Epidermal melanocyte (primary cell): ENCODE data around the gene PIGK.

ENCODE experiments used
- DNase-seq: peaks from one replicate; pipeline ENCODE4 v3.0.0; 2011; ENCODE audit warnings: low spot score; ENCODE audit not compliant: insufficient read length

Gene PIGK

GRCh38 chr1:77100875-77101274 lies 118.4 kb downstream of the PIGK start:
- no peak for DNase-seq

DNA sequence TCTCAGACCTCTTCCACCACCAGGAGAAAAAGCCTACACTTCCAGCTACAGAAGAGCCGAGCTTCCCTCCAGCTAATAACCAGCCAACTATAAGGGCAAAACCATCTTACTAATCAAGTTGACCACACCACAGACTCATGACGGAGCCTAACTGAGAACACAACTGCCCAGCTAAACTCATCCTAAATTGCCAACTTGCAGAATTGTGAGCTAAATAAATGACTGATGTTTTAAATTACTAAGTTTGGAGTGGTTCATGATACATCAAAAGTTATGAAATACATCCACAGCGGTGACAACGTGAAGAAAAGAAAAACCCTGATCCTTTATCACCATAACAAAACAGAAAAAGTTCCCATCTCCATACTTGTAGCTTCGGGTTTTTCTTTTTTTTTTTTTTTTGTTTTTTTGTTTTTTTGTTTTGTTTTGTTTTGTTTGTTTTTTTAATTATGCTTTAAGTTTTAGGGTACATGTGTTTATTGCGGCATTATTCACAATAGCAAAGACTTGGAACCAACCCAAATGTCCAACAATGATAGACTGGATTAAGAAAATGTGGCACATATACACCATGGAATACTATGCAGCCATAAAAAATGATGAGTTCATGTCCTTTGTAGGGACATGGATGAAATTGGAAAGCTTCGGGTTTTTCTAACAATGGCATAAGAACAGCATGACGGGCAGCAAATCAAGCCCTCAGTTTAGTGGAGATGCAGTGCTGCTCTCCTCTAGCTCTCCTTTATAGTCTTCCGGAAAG lies 122.6 kb downstream of the PIGK start:
- DNase-seq = no peak

- DNase-seq = no peak
Observed at GRCh38 chr1:77095236-77095635, 124.0 kb downstream of the PIGK start.

- DNase-seq = no peak
Observed at GRCh38 chr1:77089756-77090155, 129.5 kb downstream of the PIGK start.

DNA sequence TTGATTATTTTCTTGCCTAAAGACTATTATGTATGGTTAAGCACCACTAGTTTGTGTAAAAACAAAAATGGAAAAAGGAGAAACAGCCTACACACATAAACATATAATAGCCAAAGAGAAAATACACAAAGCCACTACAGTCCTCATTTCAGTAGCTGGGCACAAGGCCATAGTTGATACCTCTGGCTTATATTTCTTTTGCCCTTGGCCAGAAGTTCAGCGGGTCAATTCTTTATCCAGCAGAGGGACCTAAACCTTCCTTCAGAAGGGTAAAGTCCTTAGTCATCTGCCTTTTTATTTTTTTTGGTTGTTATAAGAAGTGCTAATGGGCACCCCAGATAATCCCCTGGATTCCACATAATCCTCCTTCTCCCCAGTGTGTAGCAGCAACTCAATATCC lies 134.1 kb downstream of the PIGK start:
- DNase-seq = no peak

DNA sequence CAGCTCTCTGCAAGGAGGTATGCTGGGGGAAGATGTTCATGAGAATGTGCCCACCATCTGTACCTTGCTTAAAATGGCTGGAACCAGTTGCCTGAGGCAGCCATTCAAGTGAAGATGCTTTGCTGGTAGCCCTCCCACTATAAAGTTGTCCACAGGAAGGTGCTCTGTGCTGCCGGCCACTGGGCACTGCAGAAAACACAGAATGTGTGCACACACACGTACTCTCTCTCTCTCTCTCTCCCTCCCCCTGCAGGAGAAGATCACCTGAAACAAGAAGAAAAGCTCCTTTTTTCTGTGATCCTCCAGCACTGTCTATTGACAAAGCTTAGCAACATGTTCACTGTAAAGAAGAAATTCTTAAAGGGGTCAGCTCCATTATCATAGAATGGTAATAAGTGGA lies 134.8 kb downstream of the PIGK start:
- DNase-seq = no peak

- no peak for DNase-seq
Observed at GRCh38 chr1:77081834-77082233, 137.4 kb downstream of the PIGK start.

DNA sequence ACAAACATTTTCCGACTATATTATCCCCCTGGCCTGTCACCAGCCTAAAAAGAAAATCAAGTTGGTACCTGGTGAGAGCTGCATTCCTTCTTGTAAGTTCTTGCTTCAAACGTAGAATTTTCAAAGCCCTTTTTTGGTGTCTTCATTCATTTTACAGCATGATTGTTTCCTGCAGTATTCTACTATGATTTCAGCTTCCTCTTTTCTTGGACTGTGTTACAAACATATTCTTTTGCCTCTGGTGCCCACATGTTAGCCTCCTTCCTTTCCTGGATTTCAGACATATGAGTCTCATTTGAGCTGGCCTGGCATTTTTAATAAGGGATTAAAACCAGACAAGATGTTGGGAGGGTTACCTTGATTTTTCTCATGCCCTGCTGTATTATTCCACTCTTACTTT lies 142.5 kb downstream of the PIGK start:
- no peak for DNase-seq

GRCh38 chr1:77068013-77068412 lies 151.2 kb downstream of the PIGK start:
- DNase-seq = no peak

- no peak for DNase-seq
Observed at GRCh38 chr1:77065693-77066342, 153.4 kb downstream of the PIGK start.

DNA sequence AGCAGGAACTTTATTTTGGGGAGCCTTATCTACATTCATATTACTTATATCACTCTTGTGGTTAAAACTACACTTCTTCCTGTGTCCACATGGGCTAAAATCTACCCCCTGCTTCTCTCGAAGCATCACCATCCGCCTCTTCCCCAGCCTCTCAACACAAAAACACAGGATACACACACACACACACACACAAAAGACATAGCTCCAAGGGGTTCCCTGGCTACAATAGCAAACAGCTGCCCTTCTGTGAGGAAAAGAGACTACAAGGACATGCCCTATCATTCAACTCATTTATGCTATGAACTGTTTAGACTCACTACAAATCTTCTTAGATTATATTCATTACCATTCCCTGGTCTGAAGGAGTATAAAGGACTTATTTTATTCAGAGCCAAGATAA lies 155.0 kb downstream of the PIGK start:
- no peak for DNase-seq

DNA sequence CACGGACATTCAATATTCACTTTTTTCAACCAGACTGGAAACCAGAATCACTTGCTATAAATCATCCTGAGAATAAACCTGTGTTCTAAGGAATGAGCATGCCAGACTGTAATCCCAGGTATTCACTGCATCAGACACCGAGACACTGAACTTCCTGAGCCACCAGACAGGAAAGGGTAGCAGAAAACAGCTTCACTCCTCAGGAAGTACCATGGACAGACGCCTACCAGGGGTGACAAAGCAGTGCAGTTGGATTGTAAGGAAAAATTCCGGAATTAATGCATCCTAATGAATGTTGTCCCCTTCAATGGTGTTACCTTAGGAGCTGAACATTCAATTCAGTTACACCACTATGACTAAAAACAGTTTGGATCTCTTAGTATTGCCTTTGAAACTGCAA lies 156.1 kb downstream of the PIGK start:
- no peak for DNase-seq

DNA sequence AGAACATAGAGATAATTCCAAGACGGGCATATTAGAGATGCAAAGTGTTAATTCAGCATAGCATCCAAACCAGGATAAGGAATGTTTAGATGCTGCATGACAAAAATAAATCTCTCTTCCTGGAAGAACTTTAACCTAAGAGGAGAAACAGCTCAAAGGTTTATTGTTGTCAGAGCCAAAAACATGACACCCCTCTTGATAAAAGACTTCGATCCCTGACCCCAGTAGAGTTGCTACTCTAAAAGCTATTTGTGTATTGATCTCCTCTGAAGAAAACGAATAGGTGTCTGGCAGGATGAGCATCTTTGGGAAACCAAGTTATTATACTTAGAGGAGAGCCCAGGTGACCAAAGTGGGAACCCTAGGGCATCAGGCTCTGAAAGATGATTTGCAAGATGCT lies 158.1 kb downstream of the PIGK start:
- DNase-seq = no peak

- no peak for DNase-seq
Observed at GRCh38 chr1:77060000-77060399, 159.2 kb downstream of the PIGK start.

DNA sequence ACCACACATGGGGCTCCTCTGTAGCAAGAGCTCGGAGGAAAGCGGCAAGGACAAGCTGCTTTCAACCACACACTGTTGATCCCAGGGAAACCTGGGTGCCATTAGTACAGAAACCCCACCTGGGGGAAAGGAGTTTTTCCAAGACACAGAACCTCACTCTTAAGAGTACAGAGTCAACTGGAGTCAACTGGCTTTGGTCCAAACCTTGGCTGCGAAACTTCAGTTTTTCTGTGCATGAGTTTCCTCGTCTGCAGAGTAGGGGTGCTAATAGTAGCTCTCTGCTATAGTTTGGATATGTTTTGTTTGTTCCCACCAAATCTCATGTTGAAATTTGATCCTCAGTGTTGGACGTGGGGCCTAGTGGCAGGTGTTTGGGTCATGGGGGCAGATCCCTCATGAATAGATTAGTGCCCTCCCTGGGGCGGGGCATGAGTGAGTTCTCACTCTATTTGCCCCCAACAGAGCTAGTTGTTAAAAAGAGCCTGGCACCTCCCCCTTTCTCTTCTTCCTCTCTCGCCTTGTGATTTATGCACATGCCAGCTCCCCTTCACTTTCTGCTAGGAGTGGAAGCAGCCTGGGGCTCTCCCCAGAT lies 161.1 kb downstream of the PIGK start:
- no peak for DNase-seq

DNA sequence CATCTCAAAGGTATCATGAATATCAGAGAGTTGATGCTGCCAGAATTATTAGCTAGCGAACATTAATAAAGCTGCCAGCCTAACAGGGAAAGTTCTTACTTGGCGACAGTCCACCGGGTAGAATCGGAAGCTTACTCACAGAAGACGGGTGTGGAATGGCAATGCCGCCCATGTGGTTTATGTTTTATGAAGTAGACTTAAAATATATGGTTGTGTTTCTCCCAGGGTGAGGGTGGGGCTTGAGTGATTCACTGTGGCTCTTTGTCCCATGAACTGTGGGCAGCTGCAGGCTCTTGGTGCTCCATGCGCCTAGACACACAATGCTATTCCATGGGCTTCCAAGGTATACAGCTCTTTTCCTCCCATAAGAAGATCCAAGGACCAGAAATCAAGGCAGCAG lies 162.7 kb downstream of the PIGK start:
- DNase-seq = no peak

DNA sequence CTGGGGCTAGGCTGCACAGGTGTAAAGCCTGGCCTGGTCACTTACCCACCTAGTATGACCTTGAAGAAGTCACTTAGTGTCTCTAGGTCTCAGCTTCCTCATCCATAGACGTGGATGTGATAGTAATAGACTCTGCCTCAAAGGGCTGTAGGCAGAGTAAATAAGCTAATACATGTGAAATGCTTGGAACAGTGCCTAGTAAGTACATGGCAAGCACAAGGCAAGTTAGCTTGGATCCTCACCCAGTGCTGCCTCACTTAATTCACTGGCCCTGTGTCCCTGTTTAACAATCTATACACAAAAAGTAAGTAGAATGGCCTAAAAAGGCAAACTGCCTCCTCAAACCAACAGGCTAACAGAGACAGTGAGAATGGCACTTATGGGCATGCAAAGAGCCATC lies 167.8 kb downstream of the PIGK start:
- DNase-seq = no peak

GRCh38 chr1:77048615-77049005 lies 170.6 kb downstream of the PIGK start:
- DNase-seq = no peak

- DNase-seq = no peak
Observed at GRCh38 chr1:77047978-77048614, 171.1 kb downstream of the PIGK start.

DNA sequence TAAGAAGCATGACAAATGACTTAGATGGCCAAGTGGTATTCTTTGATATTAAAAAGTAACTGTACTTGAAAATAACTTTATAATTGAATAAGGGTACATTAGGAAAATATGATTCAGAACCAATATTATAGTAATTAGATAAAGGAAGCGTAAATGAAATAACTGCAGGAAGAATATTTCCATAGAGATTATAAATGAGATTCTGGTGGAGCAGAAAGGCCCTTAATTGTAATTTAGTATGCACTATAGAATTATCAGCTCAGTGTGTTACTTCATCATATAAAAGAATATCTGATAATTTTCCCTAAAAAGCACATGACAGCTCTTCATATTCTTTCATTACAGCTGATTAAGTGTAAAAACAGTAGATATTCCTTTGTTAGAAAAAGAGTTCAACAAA lies 171.7 kb downstream of the PIGK start:
- DNase-seq = no peak

DNA sequence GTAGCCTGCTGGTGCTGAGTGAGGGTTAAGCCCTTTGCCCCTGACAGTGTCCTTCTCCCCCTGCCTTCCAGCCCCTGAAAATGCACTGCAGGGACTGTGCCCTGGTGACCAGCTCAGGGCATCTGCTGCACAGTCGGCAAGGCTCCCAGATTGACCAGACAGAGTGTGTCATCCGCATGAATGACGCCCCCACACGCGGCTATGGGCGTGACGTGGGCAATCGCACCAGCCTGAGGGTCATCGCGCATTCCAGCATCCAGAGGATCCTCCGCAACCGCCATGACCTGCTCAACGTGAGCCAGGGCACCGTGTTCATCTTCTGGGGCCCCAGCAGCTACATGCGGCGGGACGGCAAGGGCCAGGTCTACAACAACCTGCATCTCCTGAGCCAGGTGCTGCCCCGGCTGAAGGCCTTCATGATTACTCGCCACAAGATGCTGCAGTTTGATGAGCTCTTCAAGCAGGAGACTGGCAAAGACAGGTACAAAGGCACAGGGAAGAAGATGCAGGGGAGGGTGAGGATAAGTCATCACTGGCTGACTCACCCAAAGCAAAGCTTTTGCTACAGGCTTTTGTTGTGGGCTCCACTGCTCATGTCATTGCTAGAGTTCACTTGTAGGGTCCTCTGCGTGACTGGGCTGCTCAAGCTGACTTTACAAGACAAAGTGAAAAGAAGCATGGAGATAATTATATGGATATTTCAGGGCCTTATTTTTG lies 174.9 kb downstream of the PIGK start:
- DNase-seq = no peak

DNA sequence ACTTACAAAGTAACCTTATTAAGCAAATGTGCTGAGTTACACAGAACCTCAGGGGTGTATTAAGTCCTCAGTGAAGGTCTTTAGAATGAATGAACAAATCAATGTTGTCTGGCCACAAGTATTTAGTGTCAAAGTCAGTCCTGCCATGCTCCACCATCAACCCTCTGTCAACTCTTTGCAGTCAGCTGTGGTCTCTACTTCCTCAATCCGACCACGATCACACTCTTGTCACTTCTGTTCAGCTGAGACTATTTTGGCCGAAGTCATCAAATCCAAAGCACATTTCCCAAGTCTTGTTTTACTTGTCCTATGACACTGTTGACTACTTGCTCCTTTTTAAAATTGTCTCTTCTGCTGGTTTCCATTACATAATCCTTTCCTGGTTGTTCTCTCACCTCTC lies 178.4 kb downstream of the PIGK start:
- DNase-seq = no peak
